22Rv1 (cell line): ENCODE measurements around the gene CAB39L.

ENCODE experiments used
- H3K27ac ChIP-seq: fragments of 450-650 bp; 2 replicates; pipeline ENCODE4 v1.5.1; 2017
- CTCF ChIP-seq: fragments of 450-650 bp; IDR thresholded peaks from 2 replicates; pipeline ENCODE4 v1.5.1; 2017; ENCODE audit warnings: mild to moderate bottlenecking
- ZFX ChIP-seq: fragments of 450-650 bp; IDR thresholded peaks from 2 replicates; pipeline ENCODE4 v1.6.1; 2017; ENCODE audit warnings: antibody characterized with exemption, borderline replicate concordance

CAB39L gene

GRCh38 chr13:49403996-49404702, 39.7 kb downstream of the CAB39L start:
- TF ChIP-seq CTCF (no peak), ZFX (no peak)
- no peak overlapping the region for H3K27ac ChIP-seq

GRCh38 chr13:49400755-49401659, 42.9 kb downstream of the CAB39L start:
- TF ChIP-seq CTCF (no peak), ZFX (no peak)
- peak overlapping the region; percentile 92 for H3K27ac ChIP-seq

- H3K27ac ChIP-seq = peak overlapping the region; percentile 92
- no peak for TF ChIP-seq ZFX
- TF ChIP-seq CTCF = no peak
Observed at GRCh38 chr13:49399801-49400472, 43.9 kb downstream of the CAB39L start.

GRCh38 chr13:49395878-49396380, 47.9 kb downstream of the CAB39L start:
- H3K27ac ChIP-seq = no peak overlapping the region
- TF ChIP-seq ZFX (no peak), CTCF (no peak)

DNA sequence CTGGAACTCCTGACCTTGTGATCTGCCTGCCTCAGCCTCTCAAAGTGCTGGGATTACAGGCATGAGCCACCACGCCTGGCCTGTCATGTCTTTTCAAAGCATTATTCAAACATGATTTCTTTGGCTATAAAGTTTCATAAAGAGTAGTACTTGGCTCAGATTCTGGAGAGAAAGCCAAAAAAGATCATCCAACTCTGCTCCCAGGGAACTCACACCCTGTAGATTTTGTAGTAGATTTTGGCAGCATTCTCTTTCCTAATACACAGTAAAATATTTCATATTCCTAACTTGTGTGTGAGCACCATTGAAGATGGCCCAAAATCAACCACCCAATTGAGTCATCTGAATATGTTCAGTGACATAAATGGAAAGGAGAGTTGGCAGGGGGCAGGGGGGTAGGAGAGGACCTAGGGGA, 48.4 kb downstream of the CAB39L start:
- TF ChIP-seq ZFX = no peak
- no peak for TF ChIP-seq CTCF
- H3K27ac ChIP-seq = no peak overlapping the region

- H3K27ac ChIP-seq = no peak overlapping the region
- TF ChIP-seq CTCF (no peak), ZFX (no peak)
Observed at GRCh38 chr13:49388091-49388635, 55.7 kb downstream of the CAB39L start.
